GM06990 (cell line): Measurements from ENCODE around the gene ALPG.
"Not testable (repeated sequence)": the region's sequence is repeated elsewhere in the genome, so short reads cannot be mapped to it uniquely, and the experiment has no call there.

ENCODE experiments used
- DNase-seq: peaks from one replicate; pipeline ENCODE4 v3.0.0-alpha.2; 2011; ENCODE audit not compliant: insufficient read length; ENCODE audit errors: extremely low read depth
- H3K27me3 ChIP-seq: replicated peaks from 2 replicates; pipeline ENCODE4 v1.6.0; 2011; ENCODE audit warnings: low read length; ENCODE audit not compliant: control insufficient read depth, insufficient read depth
- H3K36me3 ChIP-seq: 2 replicates; pipeline ENCODE4 v1.5.1; 2011; ENCODE audit warnings: low read length; ENCODE audit not compliant: control insufficient read depth, insufficient read depth
- H3K4me3 ChIP-seq: replicated peaks from 2 replicates; pipeline ENCODE4 v1.5.1; 2011; ENCODE audit warnings: low read depth, mild to moderate bottlenecking, control low read depth, low read length
- CTCF ChIP-seq: IDR thresholded peaks from 2 replicates; pipeline ENCODE4 v1.5.1; 2011; ENCODE audit warnings: low read length, control low read depth, mild to moderate bottlenecking, inconsistent platforms; ENCODE audit not compliant: insufficient read depth, poor library complexity, severe bottlenecking

ALPG gene

GRCh38 chr2:232420073-232420454, 13.4 kb downstream of the ALPG start:
- no peak for TF ChIP-seq CTCF
- no peaks in the 10 kb centered on the region; the same call in 1 of the 2 replicates for H3K27me3 ChIP-seq
- no peak for DNase-seq
- H3K36me3 ChIP-seq: no peaks in the 10 kb centered on the region
- H3K4me3 ChIP-seq: no peak overlapping the region

- no peaks in the 10 kb centered on the region for H3K36me3 ChIP-seq
- no peaks in the 10 kb centered on the region; the same call in 1 of the 2 replicates for H3K27me3 ChIP-seq
- H3K4me3 ChIP-seq: no peak overlapping the region; the same call in 1 of the 2 replicates
- no peak for TF ChIP-seq CTCF
- DNase-seq: no peak
Observed at GRCh38 chr2:232420463-232421188, 14.0 kb downstream of the ALPG start.

- H3K4me3 ChIP-seq: no peak overlapping the region
Observed at GRCh38 chr2:232421189-232421785, 14.6 kb downstream of the ALPG start.

GRCh38 chr2:232422051-232422450, 15.4 kb downstream of the ALPG start:
- no peak for DNase-seq
- no peak for TF ChIP-seq CTCF
- Histone ChIP-seq H3K4me3 (no peak overlapping the region), H3K36me3 (no peaks in the 10 kb centered on the region), H3K27me3 (no peaks in the 10 kb centered on the region; the same call in 1 of the 2 replicates)

More at GRCh38 chr2:232421189-232421785, 14.6 kb downstream of the ALPG start:
- Histone ChIP-seq H3K27me3 (no peaks in the 10 kb centered on the region; the same call in 1 of the 2 replicates), H3K36me3 (no peaks in the 10 kb centered on the region)
- TF ChIP-seq CTCF: no peak
- DNase-seq: no peak

- not testable (repeated sequence) for DNase-seq, H3K36me3 ChIP-seq, H3K4me3 ChIP-seq, H3K27me3 ChIP-seq
Observed at GRCh38 chr2:232422996-232423395, 16.4 kb downstream of the ALPG start.

- DNase-seq, H3K27me3 ChIP-seq: not testable (repeated sequence)
Observed at GRCh38 chr2:232423407-232423806, 16.8 kb downstream of the ALPG start.

More at GRCh38 chr2:232423407-232423806, 16.8 kb downstream of the ALPG start:
- H3K4me3 ChIP-seq, H3K36me3 ChIP-seq: not testable (repeated sequence)
